CD4-positive, alpha-beta T cell treated with Interleukin-1 beta for 1 hour (primary cell): ENCODE data around the gene HCN4.
A peak's percentile ranks its signal among the peaks of the same experiment; 100 is the strongest.

Source experiments
- DNase-seq, 2 donors: peaks; one replicate each; pipeline ENCODE4 v3.0.0-alpha.2; 2020 to 2022

The HCN4 gene

DNA sequence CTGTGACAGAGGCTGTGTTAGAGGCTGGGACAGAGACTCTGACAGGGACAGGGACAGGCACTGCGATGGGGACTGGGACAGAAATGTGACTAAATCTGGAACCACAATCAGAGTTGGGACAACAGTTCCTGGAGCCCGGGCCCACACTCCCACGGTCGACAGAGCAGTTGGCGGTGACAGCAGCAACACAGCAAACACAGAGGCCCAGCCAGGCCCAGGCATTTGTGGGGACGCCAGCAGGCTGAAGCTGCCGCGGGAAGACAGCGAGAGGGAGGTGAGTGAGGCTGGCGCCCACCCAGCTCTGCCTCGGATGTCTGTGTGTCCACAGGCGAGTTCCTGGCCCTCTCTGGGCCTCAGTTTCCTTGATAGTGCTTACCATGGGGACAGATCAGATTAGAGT, 9.3 kb upstream of the HCN4 start:
- no peak for DNase-seq

DNA sequence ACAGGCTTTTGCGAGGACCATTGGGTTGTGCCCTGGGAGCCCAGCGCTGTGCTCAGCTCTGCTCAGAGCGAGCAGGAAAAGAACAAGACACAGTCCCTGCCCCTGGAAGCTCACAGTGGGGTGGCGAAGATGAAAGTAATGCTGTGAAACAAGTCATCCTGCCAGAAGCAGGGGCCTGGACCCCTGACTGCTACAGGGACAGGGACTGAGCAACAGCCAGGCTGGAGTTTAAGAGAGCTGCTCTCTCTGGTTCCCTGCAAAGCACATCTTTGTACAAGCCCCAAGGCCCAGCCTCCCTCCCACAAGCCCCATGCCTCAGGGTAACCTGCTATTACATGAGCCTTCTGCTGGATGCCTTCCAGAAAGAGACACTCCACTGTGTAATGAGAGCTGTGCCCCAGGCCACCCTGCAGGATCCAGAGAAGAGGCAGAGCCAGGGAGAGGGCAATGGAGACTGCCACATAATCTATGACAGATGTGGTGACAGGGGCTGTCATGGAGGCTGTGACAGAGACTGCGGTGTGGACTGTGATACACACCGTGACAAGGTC, 7.1 kb upstream of the HCN4 start:
- DNase-seq, result no peak

DNA sequence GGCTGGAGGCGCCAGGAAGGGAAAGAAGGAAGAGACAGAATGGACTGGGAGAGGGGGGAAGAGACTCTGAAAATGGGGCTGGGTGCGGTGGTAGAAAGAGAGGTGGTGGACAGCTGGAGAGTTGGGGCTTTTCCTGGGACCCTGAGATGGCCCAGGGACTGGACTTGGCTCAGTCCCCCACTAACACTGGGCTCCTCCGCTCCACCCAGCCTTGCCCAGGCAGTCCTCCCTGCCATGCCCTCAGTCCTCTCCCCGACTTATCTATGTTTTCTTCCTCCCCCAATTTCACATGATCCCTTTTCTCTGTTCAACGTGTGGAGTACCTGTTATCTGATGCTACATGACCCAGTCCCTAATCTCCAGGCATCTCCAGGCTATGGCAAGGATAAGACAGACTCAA, 6.3 kb upstream of the HCN4 start:
- DNase-seq, result no peak

DNA sequence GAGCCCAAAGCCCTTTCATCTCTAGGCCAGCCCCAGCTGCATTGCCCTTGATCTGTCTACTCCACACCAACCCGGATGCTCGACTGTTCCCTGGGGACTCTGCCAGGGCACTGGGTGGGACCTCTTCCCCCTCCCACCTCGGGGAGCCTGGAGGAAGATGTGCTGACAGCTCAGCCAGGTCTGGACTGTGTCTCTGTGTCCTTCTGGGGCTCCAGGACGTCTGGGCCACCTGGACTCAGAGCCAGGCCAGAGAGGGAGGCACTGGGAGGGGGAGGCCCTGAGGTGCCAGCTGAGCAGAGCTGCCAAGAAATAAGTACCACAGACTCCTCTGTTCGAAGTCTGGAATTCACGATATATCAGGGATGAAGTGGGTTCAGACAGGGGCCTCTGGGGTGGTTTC, 5.8 kb upstream of the HCN4 start:
- no peak for DNase-seq

DNA sequence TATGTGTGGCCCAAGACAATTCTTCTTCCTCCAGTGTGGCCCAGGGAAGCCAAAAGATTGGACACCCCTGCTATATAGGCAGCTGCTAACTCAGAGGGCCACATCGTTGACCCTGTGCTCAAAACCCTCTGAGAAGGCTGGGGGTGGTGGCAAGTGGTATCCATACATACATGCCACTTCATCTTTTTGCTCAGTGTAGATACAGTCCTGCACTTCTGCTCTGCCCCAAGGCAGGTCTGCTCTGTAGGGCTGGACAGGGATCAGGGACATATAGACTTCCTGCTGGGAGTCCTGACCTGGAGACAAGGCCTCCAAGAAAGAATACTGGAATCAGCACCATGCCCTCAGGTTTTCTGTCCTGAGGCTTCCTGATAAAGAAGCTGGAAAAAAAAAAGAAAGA, 4.5 kb upstream of the HCN4 start:
- DNase-seq, result no peak

DNA sequence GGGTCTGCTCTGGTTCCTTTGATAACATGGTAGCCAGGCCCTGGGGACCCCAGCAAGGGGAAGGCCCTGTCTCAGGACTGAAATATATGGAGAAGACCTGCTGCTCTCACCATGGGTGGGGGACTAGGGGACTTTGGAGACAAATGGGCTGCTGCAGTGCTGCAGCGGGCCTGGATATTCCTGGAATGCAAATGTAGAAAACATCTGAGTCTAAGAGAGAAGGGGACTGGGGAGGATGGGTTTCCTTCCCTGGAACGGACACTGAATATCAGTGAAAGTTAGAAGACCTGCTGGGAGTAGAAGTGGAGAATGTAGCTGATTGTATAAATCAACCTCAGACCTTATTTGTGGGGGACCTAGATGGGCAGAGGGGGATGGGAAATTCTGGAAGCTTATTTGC, 3.1 kb upstream of the HCN4 start:
- DNase-seq, result no peak

DNA sequence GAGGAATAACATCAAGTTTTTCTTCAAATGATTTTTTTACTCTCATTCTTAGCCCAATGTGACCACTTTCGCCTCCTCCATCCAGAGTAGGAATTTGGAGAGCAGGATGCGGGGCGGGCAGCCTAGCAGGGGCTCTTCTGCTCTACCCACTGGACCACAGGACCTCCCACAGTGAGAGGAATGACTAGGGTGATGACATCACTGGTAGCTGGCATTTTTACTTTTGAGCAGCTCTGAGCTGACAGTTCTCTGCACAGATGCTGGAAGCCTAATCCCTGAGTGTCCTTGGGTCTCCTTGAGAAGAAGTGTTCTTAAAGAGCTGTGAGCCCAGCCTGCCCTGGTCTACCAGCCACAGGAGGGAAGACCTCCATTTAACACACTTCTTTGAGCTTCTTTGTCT, 1.4 kb upstream of the HCN4 start:
- DNase-seq, result no peak

DNA sequence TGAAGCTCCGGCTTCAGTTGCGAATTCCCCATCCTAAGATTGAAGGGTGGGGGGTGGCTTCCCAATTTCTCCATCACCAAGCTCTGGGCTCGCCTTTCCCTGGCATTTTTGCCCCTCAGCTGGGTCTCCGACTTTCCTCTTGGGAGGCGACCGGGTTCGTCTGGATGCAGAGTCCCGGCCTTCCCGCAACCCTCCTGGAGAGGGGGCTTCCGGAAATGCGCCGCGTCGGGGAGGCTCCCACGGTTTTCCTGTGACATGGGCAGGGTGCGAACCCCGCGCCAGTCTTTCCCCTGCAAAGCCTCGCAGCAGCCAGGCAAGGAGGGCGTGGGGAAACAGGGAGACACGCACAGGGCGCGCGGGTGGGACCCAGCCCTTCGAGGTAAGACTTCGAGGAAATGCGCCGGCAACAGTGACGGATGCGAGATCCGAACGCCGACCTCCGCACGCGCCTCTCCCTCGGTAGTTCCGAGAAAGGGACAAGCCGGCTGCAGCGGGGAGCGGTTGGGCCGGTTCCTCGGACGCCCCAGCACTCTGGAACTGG, 466 bp upstream of the HCN4 start:
- no peak for DNase-seq

DNA sequence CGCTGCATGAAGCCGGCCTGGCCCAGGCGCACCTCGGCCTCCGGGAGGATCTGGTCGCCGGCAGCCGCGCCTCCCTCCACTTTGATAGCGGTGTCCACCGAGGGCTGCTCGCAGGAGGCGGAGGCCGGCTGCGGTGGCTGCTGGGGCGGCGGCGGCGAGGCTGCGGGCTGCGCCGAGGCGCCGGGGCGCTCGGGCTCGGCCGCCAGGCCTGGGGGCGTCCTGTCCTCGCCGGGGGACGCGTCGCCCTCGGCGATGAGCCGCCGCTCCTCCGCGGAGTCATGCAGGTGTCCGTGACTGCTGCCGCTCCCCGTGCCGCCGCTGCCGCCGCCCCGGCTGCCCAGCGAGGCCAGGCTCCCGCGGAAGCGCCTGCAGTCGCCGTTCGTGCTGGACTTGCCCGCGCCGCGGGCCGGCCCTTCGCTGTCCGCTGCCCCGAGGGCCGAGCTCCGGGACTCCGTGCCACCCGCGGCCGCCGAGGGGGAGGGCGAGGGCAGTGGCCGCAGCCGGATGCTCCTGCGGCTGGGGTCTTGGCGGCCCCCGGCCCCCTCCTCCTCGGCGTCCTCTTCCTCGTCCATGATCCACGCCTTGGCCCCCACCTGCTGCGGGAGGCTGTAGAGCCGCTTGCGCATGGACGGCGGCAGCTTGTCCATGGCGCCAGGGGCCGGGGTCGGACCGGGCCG, 996 bp downstream of the HCN4 start:
- no peak for DNase-seq

DNA sequence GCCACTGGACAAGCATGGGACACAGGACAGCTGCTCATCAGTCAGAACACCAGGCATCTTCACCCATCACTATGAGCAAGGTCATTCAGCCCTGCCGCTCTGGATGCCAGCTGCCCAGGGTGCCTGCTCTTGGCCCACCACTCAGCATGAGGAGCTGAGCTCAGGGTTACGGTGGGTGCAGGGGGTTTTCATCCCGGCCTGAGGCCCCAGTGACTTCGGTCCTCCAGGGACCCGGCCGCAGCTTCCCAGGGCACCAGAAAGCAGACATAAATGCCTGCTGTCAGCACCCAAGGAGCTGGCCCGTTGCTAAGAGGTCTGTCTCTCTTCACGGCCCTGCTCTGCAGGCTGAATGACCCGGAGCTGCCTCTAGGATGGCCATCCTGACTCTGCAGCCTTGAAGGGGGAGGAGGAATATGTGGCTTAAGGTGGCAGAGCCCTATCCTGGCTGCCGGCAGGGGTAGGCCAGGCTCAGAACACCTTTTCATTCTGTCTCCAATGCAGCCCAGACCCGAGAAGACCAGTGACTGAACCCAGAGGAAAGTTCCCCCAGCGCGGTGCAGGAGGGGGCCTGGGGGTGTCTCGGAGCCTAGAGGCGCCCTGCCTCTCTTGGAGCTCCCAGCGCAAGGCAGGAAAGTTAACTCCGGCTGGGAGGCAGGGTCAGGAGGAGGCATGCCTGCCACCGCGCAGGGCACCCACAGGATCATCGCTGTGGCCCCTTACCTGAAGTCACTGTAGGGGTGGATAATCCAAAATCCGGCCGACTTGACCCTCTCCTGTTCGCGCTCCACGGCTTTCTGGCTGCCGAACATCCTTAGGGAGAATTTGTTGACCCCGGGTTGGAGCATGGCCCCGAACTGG, 1.8 kb downstream of the HCN4 start:
- DNase-seq, result no peak

DNA sequence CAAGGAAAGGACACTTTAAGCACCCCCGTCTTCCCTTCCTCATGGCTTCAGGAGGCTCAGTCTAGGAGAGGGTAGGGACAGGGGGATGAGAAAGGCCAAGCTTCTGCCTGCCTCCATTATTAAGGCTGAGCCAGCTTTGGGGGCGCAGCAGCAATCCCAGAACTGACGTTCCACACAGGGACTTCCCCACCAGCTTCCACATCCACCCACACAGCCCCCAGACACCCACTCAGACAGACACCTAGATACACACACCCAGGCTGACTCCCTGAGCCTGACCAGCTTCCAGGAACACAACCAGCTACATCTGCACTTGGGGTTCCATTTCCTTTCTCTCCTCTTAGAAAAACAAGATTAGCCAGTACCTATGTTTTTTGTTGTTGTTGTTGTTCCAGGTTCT, 4.7 kb downstream of the HCN4 start:
- DNase-seq, result no peak

DNA sequence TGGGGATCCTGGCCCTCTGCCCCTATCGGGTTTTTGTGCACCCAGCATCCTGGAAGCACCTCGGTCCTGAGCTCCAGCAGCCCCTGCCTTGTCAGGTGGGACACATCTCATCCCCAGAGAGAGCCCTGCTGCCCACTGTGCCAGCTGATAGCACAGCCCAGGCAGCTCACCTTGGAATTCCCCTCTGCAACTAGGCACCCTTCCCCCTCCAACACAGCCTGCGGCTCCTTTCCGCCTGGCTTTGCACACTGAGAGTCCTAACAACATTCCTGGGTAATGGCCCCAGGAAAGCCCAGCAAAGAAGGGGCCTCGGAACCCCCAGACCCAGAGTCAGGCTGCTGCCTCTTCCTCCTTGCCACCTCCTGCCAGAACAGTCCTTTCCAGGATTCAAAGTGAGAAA, 5.9 kb downstream of the HCN4 start:
- no peak for DNase-seq

DNA sequence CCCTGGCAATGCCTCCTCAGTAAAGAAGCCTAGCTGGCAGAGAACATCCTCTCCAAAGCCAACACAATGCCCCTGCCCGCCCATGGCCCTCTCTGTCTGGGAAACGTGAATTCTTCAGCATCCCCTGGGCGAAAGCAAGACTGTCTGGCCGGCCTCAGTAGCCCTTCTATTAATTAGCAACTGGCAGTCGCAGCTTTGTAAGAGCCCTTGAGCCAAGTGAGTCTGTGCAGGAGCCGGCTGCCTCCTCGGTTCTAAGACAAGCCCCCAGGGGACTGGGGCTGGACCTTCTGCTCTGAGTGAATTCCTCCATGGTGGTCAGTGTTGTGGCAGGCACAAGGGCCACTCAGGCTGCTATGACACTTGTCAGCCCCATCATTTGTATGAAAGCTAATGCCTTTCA, 7.4 kb downstream of the HCN4 start:
- DNase-seq, result no peak

DNA sequence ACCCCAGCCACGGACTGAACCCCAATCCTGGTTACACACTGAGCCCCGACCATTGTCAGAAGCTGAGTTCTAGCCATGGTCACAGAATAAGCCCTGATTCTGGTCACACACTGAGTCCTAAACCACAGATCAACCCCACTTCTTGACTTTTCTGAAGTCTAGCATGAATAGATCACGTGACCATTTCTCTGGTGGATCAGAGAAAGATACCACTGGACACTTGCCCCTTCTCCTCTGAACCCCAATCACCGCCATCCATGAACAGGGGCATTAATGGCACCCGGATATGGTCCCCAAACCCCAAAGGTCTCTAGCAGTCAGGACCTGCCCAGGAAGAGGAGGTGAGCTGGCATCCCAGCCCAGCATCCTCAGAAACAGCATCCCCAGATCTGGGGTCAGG, 9.1 kb downstream of the HCN4 start:
- DNase-seq, result no peak

DNA sequence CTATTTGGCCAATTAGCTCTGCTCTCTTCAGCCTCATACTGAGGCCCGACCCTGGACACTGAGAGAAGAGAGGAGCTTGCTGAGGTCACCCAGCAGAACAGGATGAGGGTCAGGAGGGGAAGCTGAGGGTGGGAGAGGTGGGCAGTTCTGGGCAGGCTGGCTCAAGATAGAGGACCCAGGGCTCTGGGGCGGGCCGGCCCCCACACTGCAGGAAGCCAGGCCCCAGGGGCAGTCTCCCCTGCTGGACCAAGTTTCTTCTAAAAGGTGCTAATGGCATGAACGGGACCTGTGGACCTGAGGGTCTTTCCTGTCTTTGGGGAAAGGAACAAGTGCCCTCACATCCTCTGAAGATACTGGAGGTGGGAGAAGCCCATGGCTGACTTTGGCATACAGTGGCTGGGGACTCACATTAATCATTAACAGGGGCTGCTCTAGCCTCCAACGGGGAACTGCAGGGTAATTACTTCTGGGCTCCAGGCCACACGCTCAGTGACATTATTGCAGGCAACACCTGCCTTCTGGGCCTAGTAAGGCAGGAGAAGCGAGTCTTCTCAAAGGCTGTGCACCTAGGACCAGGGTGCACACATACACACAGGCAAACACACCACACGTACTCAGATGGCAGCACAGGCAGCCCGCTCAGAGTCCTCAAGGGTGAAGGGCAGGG, 10.6 kb downstream of the HCN4 start:
- no peak for DNase-seq

DNA sequence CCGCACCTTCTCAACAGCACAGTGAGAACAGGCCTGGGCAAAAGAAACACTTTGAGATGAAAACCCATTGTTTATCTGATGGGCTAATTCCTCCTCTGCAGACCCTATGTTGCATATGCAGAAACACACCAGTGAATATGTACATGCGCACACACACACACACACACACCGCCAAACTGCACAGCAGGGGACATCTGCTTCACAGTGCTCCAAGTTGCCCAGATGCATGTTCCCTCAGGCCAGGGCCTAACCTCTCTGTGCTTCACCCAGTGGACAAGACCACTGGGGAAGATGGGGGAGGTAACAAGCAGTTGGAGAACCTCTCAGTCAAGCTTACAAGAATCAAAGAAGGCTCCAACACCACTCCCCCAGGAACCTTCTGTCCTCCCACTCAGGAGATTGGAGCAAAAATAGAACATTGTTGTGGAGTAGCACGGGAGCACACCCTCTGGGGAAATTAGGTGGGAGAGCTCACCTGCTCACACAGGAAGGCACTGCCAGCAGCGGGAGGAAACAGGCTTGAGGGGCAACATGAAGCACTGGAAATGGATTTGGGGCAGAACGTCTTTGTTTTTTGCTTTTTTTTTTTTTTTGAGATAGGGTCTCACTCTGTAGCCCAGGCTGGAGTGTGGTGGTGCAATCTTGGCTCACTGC, 13.0 kb downstream of the HCN4 start:
- no peak for DNase-seq

DNA sequence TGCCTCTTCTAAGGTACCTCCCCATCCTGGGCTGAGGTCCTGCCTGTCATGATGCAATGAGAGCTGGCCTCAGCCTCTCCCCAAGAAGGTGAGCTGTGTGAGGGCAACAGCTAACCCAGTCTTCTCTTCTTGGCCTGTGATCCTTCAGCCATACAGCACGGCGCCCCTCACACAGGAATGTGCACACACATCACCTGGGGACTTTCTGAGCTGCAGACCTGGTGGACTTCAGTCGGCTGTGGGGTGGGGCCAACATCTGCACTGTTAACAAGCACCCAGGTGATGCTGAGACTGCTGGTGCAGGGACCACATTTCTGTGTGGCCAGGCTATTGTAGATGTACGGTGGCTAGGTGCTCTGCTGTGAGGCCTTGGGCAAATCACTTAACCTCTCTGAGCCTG, 14.5 kb downstream of the HCN4 start:
- no peak for DNase-seq

DNA sequence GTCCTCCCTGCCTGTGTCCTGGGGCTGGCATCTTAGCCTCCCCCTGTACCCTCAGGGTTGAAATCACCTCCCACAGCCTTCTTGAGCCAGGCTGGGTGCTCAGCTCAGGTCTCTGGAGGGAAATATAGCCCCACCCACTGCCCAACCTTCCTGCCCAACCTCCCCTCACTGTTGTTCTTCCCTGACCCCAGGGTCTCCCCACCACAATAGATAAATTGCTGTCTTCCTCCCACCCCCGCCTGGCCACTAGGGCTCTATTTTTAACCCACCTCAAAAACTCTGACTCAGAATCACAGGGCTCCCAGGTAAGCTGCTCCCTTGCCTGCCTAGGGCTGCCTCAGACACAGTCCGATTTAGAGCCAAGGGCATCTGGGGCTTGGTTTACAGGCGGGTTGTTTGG, 15.0 kb downstream of the HCN4 start:
- DNase-seq, result no peak

DNA sequence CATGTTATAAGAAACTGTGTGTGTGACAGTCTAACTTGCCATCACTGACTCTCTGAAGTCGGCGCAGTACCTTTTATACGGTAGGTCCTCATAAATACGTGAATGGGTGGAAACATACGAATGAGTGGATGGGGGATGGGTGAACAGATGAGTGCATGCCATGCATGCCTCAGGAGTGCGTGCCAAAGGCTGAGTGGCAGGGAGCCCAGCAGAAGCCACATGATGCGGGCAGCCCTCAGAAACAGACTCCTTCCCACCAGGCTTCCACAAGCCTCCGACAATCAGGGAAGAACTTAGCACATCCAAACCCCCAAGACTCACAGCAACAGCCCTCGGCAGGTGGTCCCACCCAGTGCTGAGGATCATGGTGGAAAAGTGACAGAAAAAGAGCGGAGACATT, 16.7 kb downstream of the HCN4 start:
- DNase-seq, result no peak

DNA sequence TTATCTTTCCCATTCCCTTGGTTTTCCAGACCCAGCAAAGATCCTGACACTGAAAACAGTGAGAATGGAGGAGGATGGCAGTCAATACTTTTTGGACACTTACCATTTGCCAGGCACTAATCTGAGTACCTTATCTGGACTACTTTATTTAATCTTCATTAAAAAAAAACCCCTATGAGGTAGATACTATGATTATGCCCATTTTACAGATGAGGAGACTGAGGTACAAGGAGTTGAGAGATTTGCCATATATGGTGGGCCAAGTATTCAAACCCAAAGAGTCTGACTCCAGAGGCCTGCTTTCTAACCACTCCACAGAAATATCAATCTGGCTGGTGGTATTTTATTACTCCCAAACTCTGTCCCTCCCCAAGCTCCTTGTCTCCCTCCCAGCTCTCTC, 19.6 kb downstream of the HCN4 start:
- DNase-seq, result no peak

DNA sequence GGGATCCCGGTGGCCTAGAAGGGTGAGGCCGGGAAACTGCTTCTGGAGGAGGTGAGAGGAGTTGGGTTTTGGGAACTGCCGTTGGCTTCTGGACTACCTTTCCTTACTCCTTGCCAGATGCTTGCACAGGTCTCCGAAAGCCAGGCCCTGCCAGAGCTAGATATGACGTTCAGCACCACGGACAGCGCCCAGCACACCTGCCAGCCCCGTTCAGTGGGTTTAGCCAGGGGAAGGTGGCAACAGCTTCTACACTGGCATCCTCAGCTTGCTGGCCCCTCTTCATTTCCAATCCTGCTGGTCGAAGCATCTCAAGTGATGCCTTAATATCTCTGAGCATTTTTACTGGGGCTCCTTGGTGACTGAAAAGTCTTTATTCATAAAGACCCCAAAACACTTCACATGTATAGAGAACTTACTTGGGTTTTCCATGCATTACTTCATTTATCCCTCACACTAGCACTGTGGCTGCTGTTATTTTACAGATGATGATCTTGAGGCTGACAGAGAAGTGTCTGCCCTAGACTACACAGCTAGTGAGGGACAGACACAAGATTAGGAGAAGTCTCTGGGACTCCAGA, 21.9 kb downstream of the HCN4 start:
- peak; percentile 18 to 42 for DNase-seq

DNA sequence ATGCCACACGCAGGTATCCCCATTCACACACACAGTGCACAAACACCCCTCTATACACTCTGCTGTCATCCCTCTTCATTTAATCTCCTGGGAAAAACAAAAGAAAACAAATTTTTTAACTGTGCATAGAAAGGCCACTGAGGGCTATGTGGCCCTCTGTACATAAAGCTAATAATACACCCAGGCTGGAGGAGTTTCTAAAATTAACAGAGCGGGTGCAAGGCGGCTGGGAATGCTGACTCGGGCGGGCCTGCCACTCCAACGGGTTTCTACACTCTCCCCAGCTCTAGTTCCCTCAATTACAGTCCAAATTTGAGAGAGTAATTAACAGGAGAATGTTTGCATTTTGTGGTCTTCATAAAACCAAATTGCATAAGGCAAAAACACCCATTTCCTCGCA, 23.1 kb downstream of the HCN4 start:
- no peak for DNase-seq

DNA sequence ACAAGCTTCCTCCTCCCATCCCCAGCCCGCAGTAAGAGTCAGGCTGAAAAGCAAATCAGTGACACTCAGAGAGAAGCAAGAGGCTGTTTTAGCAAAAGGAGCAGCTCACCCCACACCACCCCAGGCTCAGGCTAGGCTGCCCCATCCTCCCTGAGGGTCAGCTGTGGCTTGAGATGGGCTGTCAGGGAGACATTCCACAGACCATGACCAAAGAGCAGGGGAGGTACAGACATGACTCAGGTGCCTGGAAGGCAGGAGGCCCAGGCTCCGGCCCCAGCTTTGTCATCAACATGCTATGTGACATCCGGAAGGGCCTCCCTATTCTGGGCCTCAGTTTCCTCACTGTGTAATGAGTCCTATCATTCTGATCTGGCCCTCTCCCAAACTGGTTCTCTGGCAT, 24.7 kb downstream of the HCN4 start:
- no peak for DNase-seq
